AG04449 (cell line): ENCODE results near the gene SLC35F6.
"Not testable (repeated sequence)": the region's sequence is repeated elsewhere in the genome, so short reads cannot be mapped to it uniquely, and the experiment has no call there.

Experiments
- CTCF ChIA-PET: fragments of 350-600 bp; formaldehyde crosslinking; extraction: SDS; loops from one replicate; lab custom pipeline; 2021; ENCODE audit warnings: antibody characterized with exemption; lab: Yijun Ruan, JAX
- POLR2A ChIA-PET: fragments of 400-600, 350-600 bp; formaldehyde crosslinking; extraction: SDS; loops from one replicate; lab custom pipeline; 2020; ENCODE audit warnings: antibody characterized with exemption, inconsistent platforms; lab: Yijun Ruan, JAX
- DNase-seq: peaks from one replicate; pipeline ENCODE4 v3.0.0-alpha.2; 2010; ENCODE audit warnings: low read depth, low spot score
- H3K4me3 ChIP-seq: 2 replicates; pipeline ENCODE4 v1.5.1; 2011; ENCODE audit warnings: low read depth, mild to moderate bottlenecking, control low read depth, low read length
- CTCF ChIP-seq: IDR thresholded peaks from one replicate; pipeline ENCODE4 v1.5.1; 2011; ENCODE audit warnings: mild to moderate bottlenecking, moderate library complexity, low read length, control low read depth, inconsistent platforms; ENCODE audit not compliant: insufficient read depth; ENCODE audit errors: missing control alignments

SLC35F6 gene

GRCh38 chr2:26809876-26810577 lies 45.9 kb downstream of the SLC35F6 start:
- ChIA-PET CTCF (interaction anchor here (1.3 to 1.6 kb wide), 2 partner anchors 11 to 37 kb away, joined by 4 read pairs; no protein-coding TSS in a partner anchor), POLR2A (no interaction called here)
- no peak overlapping the region for H3K4me3 ChIP-seq
- TF ChIP-seq CTCF: no peak
- no peak for DNase-seq

DNA sequence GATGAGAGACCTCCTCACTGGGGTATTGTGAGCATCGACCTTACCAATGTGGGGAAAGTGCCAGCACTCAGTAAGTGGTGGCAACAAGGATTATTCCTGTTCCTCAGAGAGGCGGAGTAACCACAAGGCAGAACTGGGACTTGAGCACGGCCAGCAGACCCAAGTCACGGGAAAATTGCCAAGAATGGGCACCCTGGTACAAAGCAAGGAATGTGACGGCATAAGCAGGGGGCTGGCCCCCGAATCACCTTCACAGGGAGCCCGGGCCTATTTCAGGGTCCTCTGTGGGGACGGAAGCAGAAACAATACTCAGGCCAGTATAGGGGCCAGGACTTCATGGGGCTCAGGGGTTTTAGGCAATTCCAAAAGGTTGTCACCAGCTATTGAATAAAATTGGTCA lies 47.2 kb downstream of the SLC35F6 start:
- TF ChIP-seq CTCF: no peak
- no peak overlapping the region for H3K4me3 ChIP-seq
- ChIA-PET CTCF (no interaction called here), POLR2A (no interaction called here)
- DNase-seq: no peak

- no peak for TF ChIP-seq CTCF
- POLR2A ChIA-PET: no interaction called here
- no peak for DNase-seq
- CTCF ChIA-PET: no interaction called here
- H3K4me3 ChIP-seq: no peak overlapping the region
Measured at GRCh38 chr2:26811791-26812694, 48.0 kb downstream of the SLC35F6 start.

GRCh38 chr2:26812731-26813130 lies 48.6 kb downstream of the SLC35F6 start:
- H3K4me3 ChIP-seq: no peak overlapping the region

DNA sequence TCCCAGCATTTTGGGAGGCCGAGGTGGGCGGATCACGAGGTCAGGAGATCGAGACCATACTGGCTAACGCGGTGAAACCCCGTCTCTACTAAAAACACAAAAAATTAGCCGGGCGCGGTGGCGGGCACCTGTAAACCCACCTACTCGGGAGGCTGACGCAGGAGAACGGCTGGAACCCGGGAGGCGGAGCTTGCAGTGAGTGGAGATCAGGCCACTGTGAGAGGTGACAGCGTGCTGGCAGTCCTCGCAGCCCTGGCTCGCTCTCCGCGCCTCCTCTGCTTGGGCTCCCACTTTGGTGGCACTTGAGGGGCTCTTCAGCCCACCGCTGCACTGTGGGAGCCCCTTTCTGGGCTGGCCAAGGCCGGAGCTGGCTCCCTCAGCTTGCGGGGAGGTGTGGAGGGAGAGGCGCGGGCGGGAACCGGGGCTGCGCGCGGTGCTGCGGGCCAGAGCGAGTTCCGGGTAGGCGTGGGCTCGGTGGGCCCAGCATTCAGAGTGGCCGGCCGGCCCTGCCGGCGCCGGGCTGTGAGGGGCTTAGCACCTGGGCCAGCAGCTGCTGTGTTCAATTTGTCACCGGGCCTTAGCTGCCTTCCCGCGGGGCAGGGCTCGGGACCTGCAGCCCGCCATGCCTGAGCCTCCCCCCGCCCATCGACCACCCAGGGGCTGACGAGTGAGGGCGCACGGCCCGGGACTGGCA lies 50.1 kb downstream of the SLC35F6 start:
- DNase-seq, POLR2A ChIA-PET, H3K4me3 ChIP-seq, CTCF ChIA-PET: not testable (repeated sequence)

More at GRCh38 chr2:26812731-26813130, 48.6 kb downstream of the SLC35F6 start:
- no peak for DNase-seq
- ChIA-PET POLR2A (no interaction called here), CTCF (no interaction called here)
- TF ChIP-seq CTCF: no peak

- H3K4me3 ChIP-seq: no peak overlapping the region
- no peak for DNase-seq
- ChIA-PET POLR2A (no interaction called here), CTCF (no interaction called here)
- TF ChIP-seq CTCF: no peak
Measured at GRCh38 chr2:26816893-26817292, 52.8 kb downstream of the SLC35F6 start.
